GM23338 (cell line): ENCODE data around the gene TEX54.

Experiments used
- EZH2 ChIP-seq: fragments of 200-600 bp; sonication (generic); IDR thresholded peaks from one replicate; pipeline ENCODE4 v1.8.0; 2017; ENCODE audit warnings: antibody characterized with exemption, mild to moderate bottlenecking, low read depth; ENCODE audit not compliant: unreplicated experiment
- EZH2phosphoT487 ChIP-seq: fragments of 200-600 bp; sonication (generic); IDR thresholded peaks from one replicate; pipeline ENCODE4 v1.8.1; 2018; ENCODE audit warnings: antibody characterized with exemption; ENCODE audit not compliant: unreplicated experiment
- JUNB ChIP-seq: IDR thresholded peaks from one replicate; pipeline ENCODE4 v1.6.1; 2016; ENCODE audit warnings: antibody characterized with exemption; ENCODE audit not compliant: unreplicated experiment
- POLR2AphosphoS5 ChIP-seq: IDR thresholded peaks from 2 replicates; pipeline ENCODE4 v1.6.1; 2016; ENCODE audit warnings: antibody characterized with exemption, low read depth
- ZNF114 ChIP-seq: fragments of 250-450 bp; sonication (Bioruptor Pico); IDR thresholded peaks from 2 replicates; pipeline ENCODE4 v1.5.0; 2020; ENCODE audit warnings: mild to moderate bottlenecking, moderate library complexity
- TF ChIP-seq, protein P1 (sequence below), 2 experiments: fragments of 200-600 bp in 1 of 2; sonication (generic) in 1 of 2; conservative IDR thresholded peaks; 2 replicates each; pipeline versions ENCODE4 v1.5.1 to v1.6.1; 2016 to 2017; ENCODE audit warnings: antibody characterized with exemption in 2 of 2, low read depth in 2 of 2, mild to moderate bottlenecking in 2 of 2, moderate library complexity in 1 of 2
- TF ChIP-seq, protein P2 (sequence below): IDR thresholded peaks from 2 replicates; pipeline ENCODE4 v1.6.1; 2016; ENCODE audit warnings: antibody characterized with exemption

DNA sequence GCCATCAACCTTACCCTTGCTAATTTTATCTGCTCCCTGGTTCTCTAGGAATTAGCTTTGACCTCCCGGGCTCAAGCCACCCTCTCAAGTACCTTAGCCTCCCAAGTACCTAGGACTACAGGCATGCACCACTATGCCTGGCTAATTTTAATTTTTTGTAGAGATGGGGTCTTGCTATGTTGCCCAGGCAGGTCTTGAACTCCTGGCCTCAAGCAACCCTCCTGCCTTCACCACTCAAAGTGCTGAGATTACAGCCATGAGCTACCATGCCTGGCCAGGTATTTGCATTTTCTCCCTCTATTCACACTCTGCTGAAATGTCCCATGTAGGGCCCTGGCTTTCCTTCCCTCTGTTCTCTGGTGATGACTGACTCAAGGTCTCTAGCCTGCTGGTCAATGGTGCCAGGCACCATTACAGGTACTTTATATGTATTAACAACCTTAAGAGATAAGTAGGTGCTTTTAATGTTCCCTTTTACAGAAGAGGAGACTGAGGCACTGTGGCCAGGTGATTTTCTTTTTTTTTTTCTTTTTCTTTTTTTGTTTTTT lies 15.2 kb upstream of the TEX54 start:
- TF ChIP-seq, protein P1, sequence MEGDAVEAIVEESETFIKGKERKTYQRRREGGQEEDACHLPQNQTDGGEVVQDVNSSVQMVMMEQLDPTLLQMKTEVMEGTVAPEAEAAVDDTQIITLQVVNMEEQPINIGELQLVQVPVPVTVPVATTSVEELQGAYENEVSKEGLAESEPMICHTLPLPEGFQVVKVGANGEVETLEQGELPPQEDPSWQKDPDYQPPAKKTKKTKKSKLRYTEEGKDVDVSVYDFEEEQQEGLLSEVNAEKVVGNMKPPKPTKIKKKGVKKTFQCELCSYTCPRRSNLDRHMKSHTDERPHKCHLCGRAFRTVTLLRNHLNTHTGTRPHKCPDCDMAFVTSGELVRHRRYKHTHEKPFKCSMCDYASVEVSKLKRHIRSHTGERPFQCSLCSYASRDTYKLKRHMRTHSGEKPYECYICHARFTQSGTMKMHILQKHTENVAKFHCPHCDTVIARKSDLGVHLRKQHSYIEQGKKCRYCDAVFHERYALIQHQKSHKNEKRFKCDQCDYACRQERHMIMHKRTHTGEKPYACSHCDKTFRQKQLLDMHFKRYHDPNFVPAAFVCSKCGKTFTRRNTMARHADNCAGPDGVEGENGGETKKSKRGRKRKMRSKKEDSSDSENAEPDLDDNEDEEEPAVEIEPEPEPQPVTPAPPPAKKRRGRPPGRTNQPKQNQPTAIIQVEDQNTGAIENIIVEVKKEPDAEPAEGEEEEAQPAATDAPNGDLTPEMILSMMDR (conservative IDR thresholded peaks at IDR 0.05; ENCODE audit: low read depth in 2 of 2): no peak
- TF ChIP-seq POLR2AphosphoS5 (no peak), EZH2 (no peak), EZH2phosphoT487 (no peak), JUNB (no peak), ZNF114 (CRISPR knock-in tag) (no peak)
- TF ChIP-seq, protein P2, sequence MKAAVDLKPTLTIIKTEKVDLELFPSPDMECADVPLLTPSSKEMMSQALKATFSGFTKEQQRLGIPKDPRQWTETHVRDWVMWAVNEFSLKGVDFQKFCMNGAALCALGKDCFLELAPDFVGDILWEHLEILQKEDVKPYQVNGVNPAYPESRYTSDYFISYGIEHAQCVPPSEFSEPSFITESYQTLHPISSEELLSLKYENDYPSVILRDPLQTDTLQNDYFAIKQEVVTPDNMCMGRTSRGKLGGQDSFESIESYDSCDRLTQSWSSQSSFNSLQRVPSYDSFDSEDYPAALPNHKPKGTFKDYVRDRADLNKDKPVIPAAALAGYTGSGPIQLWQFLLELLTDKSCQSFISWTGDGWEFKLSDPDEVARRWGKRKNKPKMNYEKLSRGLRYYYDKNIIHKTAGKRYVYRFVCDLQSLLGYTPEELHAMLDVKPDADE: no peak
